Measurements from ENCODE around the gene ACTN1. TPM values are rescaled to one million over a fixed set of nuclear protein-coding genes. Genes with fewer than 3 reads are reported as not detected.

ACTN1 gene
- total RNA-seq, 2 experiments from 2014 or later: 31.9 to 35.1 TPM

GRCh38 chr14:69004731-69005431, 25.8 kb upstream of the ACTN1 start:
- H3K4me1 Mint-ChIP-seq: peaks cover 4% of the 10 kb centered on the region
- ChIA-PET CTCF (interaction anchor here (0.7 to 2.4 kb wide), 4 partner anchors 9 to 11 kb away, joined by 3 to 6 read pairs (median 3); no protein-coding TSS in a partner anchor), POLR2A (no interaction called here)
- H3K27me3 Mint-ChIP-seq: no peaks in the 10 kb centered on the region
- H3K4me3 Mint-ChIP-seq: no peak overlapping the region
- no peak overlapping the region for H3K27ac Mint-ChIP-seq
- H3K36me3 Mint-ChIP-seq (ENCODE audit: low read depth): no peaks in the 10 kb centered on the region
- no peak for DNase-seq
- no peaks in the 10 kb centered on the region for H3K9me3 Mint-ChIP-seq

DNA sequence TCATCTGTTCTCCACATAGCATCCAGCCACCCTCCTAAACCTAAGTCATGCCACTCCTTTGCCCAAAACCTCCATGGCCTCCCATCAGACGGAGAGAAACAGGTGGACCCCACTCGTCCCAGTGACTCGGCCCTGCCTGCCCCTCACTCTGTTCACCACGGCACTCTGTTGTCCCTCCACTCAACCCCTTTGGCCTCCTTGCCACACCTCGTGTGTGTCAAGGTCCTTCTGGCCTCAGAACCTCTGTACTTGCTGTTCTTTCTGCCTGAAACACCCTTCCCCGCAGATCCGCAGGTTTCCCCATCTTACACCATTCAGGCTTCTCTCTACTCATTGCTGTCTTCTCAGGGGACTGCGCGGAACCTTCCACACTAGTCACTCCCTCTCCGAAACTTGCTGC, 24.5 kb upstream of the ACTN1 start:
- CTCF ChIA-PET: interaction anchor here (0.6 to 2.4 kb wide), 3 partner anchors 8 to 38 kb away, joined by 3 to 6 read pairs (median 3); no protein-coding TSS in a partner anchor
- POLR2A ChIA-PET: no interaction called here
- no peaks in the 10 kb centered on the region for H3K27me3 Mint-ChIP-seq
- DNase-seq: no peak
- no peaks in the 10 kb centered on the region for H3K36me3 Mint-ChIP-seq (ENCODE audit: low read depth)
- no peaks in the 10 kb centered on the region for H3K9me3 Mint-ChIP-seq
- H3K27ac Mint-ChIP-seq: no peak overlapping the region
- H3K4me1 Mint-ChIP-seq: peaks cover 2% of the 10 kb centered on the region
- no peak overlapping the region for H3K4me3 Mint-ChIP-seq

DNA sequence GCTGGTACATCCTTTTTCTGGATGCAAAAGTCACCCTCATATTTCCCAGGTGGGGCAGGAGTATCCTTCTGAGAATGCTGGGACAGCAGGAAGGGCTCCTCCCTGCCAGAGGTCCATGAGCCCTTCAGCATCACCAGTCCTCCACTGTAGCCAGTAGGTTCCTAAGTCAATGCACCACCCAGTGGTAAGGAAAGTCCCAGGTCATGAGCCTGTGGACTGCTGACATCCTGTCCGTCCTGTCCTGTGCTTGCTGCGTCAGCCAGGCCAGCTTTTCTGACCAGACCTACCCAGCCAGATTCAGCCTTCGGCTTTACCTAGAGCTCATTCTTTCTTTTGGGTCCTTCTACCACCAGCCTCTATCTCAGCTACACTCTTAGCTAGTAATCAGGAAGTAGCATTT, 23.0 kb upstream of the ACTN1 start:
- no peak overlapping the region for H3K4me3 Mint-ChIP-seq
- ChIA-PET POLR2A (no interaction called here), CTCF (interaction anchor here (1.0 to 1.2 kb wide), 3 partner anchors 10 to 92 kb away, joined by 3 read pairs; no protein-coding TSS in a partner anchor)
- H3K36me3 Mint-ChIP-seq (ENCODE audit: low read depth): no peaks in the 10 kb centered on the region
- no peak for DNase-seq
- H3K9me3 Mint-ChIP-seq: no peaks in the 10 kb centered on the region
- no peaks in the 10 kb centered on the region for H3K27me3 Mint-ChIP-seq
- H3K4me1 Mint-ChIP-seq: peaks cover 6% of the 10 kb centered on the region
- H3K27ac Mint-ChIP-seq: no peak overlapping the region

DNA sequence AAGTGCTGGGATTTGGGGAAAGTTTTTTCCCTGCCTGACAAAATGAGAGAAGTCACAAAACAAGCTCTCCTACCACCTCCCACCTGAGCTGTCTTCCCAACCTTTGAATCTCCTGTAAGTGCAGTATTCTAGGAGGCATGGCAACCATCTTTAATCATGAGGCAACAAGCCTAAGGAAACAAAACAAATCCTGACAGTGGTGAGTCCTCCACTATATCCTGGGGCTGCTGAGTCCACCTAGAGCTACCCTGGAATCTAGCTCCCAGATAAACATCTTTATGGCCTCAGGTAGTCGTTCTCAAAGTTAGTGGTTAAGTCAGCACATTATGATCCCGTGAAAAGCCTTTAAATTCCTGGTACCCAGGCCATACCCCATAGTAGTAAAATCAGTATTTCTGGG, 22.3 kb upstream of the ACTN1 start:
- ChIA-PET POLR2A (no interaction called here), CTCF (interaction anchor here (0.6 to 1.4 kb wide), 4 partner anchors 10 to 92 kb away, joined by 3 to 4 read pairs (median 3); no protein-coding TSS in a partner anchor)
- Mint-ChIP-seq H3K27ac (no peak overlapping the region), H3K9me3 (no peaks in the 10 kb centered on the region), H3K4me1 (peaks cover 6% of the 10 kb centered on the region), H3K4me3 (no peak overlapping the region), H3K27me3 (no peaks in the 10 kb centered on the region), H3K36me3 (ENCODE audit: low read depth) (no peaks in the 10 kb centered on the region)
- no peak for DNase-seq

DNA sequence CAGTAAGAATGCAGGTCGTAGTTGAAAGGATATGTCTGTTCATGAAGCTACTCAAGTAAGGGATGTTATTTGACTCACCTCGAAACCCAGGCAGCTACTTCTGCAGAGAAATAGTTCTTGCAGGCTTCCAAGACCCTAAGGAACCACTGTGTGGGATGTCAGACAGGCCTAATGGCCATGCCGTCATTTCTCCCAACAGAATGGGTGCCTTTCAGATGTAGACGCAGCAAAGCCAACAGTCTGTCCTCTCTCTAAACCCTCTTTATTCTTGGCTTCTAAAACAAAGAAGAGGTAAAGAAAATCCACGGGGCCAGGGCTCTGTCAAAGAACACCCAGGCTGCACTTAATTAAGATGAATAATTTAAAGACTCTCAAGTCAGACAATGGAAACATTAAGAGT, 19.0 kb upstream of the ACTN1 start:
- H3K36me3 Mint-ChIP-seq (ENCODE audit: low read depth): peaks cover 7% of the 10 kb centered on the region
- H3K4me1 Mint-ChIP-seq: peaks cover 30% of the 10 kb centered on the region
- POLR2A ChIA-PET: no interaction called here
- no peak overlapping the region for H3K4me3 Mint-ChIP-seq
- H3K9me3 Mint-ChIP-seq: peaks cover 11% of the 10 kb centered on the region
- no peaks in the 10 kb centered on the region for H3K27me3 Mint-ChIP-seq
- CTCF ChIA-PET: interaction anchor here (0.6 to 0.9 kb wide), 2 partner anchors 8 to 47 kb away, joined by 3 read pairs; no protein-coding TSS in a partner anchor
- no peak for DNase-seq
- H3K27ac Mint-ChIP-seq: no peak overlapping the region

- H3K4me3 Mint-ChIP-seq: peak overlapping the region; percentile 5
Measured at GRCh38 chr14:68995731-68996130, 16.6 kb upstream of the ACTN1 start.

GRCh38 chr14:68994056-68994455, 15.0 kb upstream of the ACTN1 start:
- ChIA-PET POLR2A (no interaction called here), CTCF (interaction anchor here (0.6 to 1.6 kb wide), 2 partner anchors 11 to 16 kb away, joined by 3 to 5 read pairs; no protein-coding TSS in a partner anchor)
- Mint-ChIP-seq H3K27ac (no peak overlapping the region), H3K4me3 (no peak overlapping the region), H3K36me3 (ENCODE audit: low read depth) (peaks cover 7% of the 10 kb centered on the region), H3K9me3 (peaks cover 11% of the 10 kb centered on the region), H3K4me1 (peaks cover 28% of the 10 kb centered on the region), H3K27me3 (peaks cover under 1% of the 10 kb centered on the region)
- no peak for DNase-seq

More at GRCh38 chr14:68995731-68996130, 16.6 kb upstream of the ACTN1 start:
- peaks cover 7% of the 10 kb centered on the region for H3K36me3 Mint-ChIP-seq (ENCODE audit: low read depth)
- H3K9me3 Mint-ChIP-seq: peaks cover 11% of the 10 kb centered on the region
- CTCF ChIA-PET: interaction anchor here (1.0 to 1.4 kb wide), 2 partner anchors 9 to 18 kb away, joined by 3 to 6 read pairs; no protein-coding TSS in a partner anchor
- POLR2A ChIA-PET: interaction anchor here (0.9 kb wide), 1 partner anchor 15 kb away, joined by 4 read pairs; no protein-coding TSS in a partner anchor
- DNase-seq: no peak
- peaks cover 28% of the 10 kb centered on the region for H3K4me1 Mint-ChIP-seq
- H3K27me3 Mint-ChIP-seq: no peaks in the 10 kb centered on the region
- H3K27ac Mint-ChIP-seq: peak overlapping the region; percentile 81

GRCh38 chr14:68987653-68988036, 8.5 kb upstream of the ACTN1 start:
- ChIA-PET CTCF (no interaction called here), POLR2A (no interaction called here)
- no peak for DNase-seq
- Mint-ChIP-seq H3K4me3 (no peak overlapping the region), H3K9me3 (no peaks in the 10 kb centered on the region), H3K4me1 (peaks cover 17% of the 10 kb centered on the region), H3K27ac (no peak overlapping the region), H3K27me3 (peaks cover 9% of the 10 kb centered on the region), H3K36me3 (ENCODE audit: low read depth) (no peaks in the 10 kb centered on the region)

DNA sequence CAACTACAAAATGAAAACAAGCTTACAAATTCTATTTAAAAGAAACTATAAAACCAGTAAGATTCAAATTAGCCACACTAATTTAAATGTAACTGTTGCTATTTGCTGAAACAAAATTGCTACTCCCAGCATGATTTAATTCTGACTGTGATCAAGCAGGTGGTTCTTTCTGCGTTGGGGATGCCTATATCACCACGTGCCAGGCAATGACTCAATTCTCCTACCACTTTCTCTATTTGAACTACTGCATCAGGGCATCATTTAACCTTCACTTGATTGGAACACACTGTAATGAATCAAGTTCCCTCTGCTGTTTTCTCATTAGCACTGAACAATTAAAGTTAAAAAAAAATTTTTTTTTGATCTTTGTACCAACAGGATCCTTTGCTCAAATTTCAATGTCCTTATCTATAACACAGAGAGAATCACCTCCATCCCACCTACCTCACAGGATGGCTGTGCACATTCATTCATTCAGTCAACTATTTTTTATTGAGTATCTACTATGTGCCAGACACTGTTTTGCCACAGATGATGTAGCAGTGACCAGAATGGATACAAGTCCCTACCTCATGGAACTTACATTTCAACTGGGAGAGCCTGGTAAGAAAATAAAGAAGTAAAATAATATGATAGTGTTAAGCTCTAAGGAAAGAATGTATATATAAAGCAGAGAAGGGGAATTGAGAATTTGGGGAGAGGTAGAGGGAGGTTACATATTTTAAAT, 8.0 kb upstream of the ACTN1 start:
- H3K27me3 Mint-ChIP-seq: peaks cover 11% of the 10 kb centered on the region
- no peak for DNase-seq
- no peaks in the 10 kb centered on the region for H3K9me3 Mint-ChIP-seq
- H3K36me3 Mint-ChIP-seq (ENCODE audit: low read depth): no peaks in the 10 kb centered on the region
- CTCF ChIA-PET: no interaction called here
- no peak overlapping the region for H3K27ac Mint-ChIP-seq
- POLR2A ChIA-PET: no interaction called here
- H3K4me3 Mint-ChIP-seq: no peak overlapping the region
- peaks cover 17% of the 10 kb centered on the region for H3K4me1 Mint-ChIP-seq

- POLR2A ChIA-PET: no interaction called here
- Mint-ChIP-seq H3K4me1 (peaks cover 17% of the 10 kb centered on the region), H3K27ac (no peak overlapping the region), H3K36me3 (ENCODE audit: low read depth) (no peaks in the 10 kb centered on the region), H3K9me3 (no peaks in the 10 kb centered on the region), H3K27me3 (peaks cover 17% of the 10 kb centered on the region), H3K4me3 (no peak overlapping the region)
- CTCF ChIA-PET: interaction anchor here (0.6 kb wide), 1 partner anchor 598 kb away, joined by 5 read pairs; no protein-coding TSS in a partner anchor
- no peak for DNase-seq
Measured at GRCh38 chr14:68986225-68986624, 7.1 kb upstream of the ACTN1 start.

GRCh38 chr14:68984686-68985085, 5.6 kb upstream of the ACTN1 start:
- Mint-ChIP-seq H3K27ac (no peak overlapping the region), H3K4me3 (no peak overlapping the region), H3K27me3 (peaks cover 29% of the 10 kb centered on the region), H3K4me1 (peaks cover 23% of the 10 kb centered on the region), H3K36me3 (ENCODE audit: low read depth) (no peaks in the 10 kb centered on the region), H3K9me3 (no peaks in the 10 kb centered on the region)
- ChIA-PET CTCF (no interaction called here), POLR2A (no interaction called here)
- DNase-seq: no peak

DNA sequence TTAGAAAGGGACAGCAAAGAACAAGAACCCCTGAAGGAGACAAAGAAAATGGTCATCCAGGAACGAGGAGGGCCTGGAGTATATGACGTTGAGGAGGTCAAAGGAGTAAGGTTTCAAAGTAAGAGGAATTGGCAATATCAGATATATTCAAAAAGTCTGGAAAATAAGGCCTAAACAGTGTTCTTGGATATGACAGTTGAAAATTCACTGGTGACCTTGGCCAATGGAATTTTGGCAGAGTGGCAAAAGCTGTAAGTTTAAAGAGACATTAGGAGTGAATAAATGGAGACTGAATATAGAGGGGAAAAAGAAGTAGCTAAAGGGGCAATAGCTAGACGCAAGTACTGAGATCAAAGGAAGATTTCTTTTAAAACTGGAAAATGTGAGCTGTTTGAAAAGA, 4.1 kb upstream of the ACTN1 start:
- no peak overlapping the region for H3K4me3 Mint-ChIP-seq
- peaks cover 17% of the 10 kb centered on the region for H3K4me1 Mint-ChIP-seq
- H3K9me3 Mint-ChIP-seq: no peaks in the 10 kb centered on the region
- no peak for DNase-seq
- H3K36me3 Mint-ChIP-seq (ENCODE audit: low read depth): no peaks in the 10 kb centered on the region
- CTCF ChIA-PET: interaction anchor here (0.5 to 0.6 kb wide), 2 partner anchors 27 to 736 kb away, joined by 4 read pairs; no protein-coding TSS in a partner anchor
- POLR2A ChIA-PET: no interaction called here
- no peak overlapping the region for H3K27ac Mint-ChIP-seq
- H3K27me3 Mint-ChIP-seq: peaks cover 29% of the 10 kb centered on the region

GRCh38 chr14:68982581-68982980, 3.5 kb upstream of the ACTN1 start:
- H3K27me3 Mint-ChIP-seq: peaks cover 29% of the 10 kb centered on the region
- CTCF ChIA-PET: interaction anchor here (0.7 kb wide), 1 partner anchor 167 kb away, joined by 3 read pairs; no protein-coding TSS in a partner anchor
- no peaks in the 10 kb centered on the region for H3K9me3 Mint-ChIP-seq
- no peak overlapping the region for H3K4me3 Mint-ChIP-seq
- H3K4me1 Mint-ChIP-seq: peaks cover 15% of the 10 kb centered on the region
- no peak overlapping the region for H3K27ac Mint-ChIP-seq
- H3K36me3 Mint-ChIP-seq (ENCODE audit: low read depth): no peaks in the 10 kb centered on the region
- POLR2A ChIA-PET: interaction anchor here (0.7 kb wide), 1 partner anchor 26 kb away, joined by 3 read pairs; no protein-coding TSS in a partner anchor
- no peak for DNase-seq
